Heart left ventricle (tissue), 13 donors: ENCODE results near the gene ARMS2.

ENCODE experiments used
- POLR2A ChIP-seq, 2 donors: fragments of 450-650 bp; IDR thresholded peaks; one replicate each; pipeline ENCODE4 v1.6.1; 2017; ENCODE audit warnings: antibody characterized with exemption in 2 of 2, mild to moderate bottlenecking in 2 of 2, moderate library complexity in 2 of 2
- TF ChIP-seq, protein P1 (sequence below), 12 donors: fragments of 200-600 bp; sonication (generic) in 4 of 12; IDR thresholded peaks; one replicate each; pipeline versions ENCODE4 v1.5.0 to v1.8.0; 2018 to 2022; ENCODE audit warnings: antibody characterized with exemption in 12 of 12, mild to moderate bottlenecking in 5 of 12
- donor health status: ischemic (EF 13 %, LVEDD 7.1; RV severe dilation, severe dysfunction).
- donor health status: DM: no; HTN: yes; CAD: no.
- donor health status: DM: no; HTN: no; CAD: no.
- donor health status: ischemic (EF 25% LVEDD 6.9; RV normal size, moderate dysfunction).
- donor health status: ischemic (EF 25% LVEDD 5.7; RV mildly dilated, moderate dysfunction).
- donor health status: ischemic (EF 35%, LVEDD 5.7; RV mildly dilated, moderate dysfunction).
- donor health status: nonischemic (EF 11% LVEDD 7.7; RV severe dilation, severe dysfunction).
- donor health status: DM: yes; HTN: yes; CAD: no.
- donor health status: PGD.
- donor health status: ischemic (EF 29% LVEDD 5.4; RV normal size, mild dysfunction).
- donor health status: nonischemic (EF 23%, LVEDD 6.1; RV moderate dilation, normal function).

DNA sequence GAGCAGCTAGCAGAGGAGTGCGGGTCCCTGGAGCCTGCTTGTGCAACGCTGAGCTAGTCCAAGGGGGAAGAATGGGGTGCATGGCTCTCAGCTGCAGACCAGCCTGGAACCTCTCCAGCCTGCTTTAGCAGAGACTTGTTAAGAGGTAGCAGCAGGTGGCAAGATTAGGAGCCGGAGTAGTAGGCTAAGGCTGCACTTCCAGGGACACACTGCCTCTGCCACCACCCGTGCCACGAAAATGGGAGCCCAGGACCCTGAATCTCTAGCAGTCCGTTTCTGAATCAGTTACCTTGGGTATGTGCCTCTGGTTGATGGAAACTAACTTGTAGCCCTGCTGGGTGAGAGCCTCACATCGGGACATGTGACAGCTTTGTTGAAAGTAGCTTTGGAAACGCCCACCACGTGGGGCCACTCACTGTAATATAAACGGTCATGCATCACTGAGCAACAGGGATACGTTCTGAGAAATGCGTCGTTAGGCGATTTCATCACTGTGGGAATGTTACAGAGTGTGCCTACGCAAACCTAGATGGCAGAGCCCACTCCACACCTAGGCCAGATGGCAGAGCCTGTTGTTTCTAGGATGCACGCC, 32.8 kb downstream of the ARMS2 start:
- TF ChIP-seq, protein P1, sequence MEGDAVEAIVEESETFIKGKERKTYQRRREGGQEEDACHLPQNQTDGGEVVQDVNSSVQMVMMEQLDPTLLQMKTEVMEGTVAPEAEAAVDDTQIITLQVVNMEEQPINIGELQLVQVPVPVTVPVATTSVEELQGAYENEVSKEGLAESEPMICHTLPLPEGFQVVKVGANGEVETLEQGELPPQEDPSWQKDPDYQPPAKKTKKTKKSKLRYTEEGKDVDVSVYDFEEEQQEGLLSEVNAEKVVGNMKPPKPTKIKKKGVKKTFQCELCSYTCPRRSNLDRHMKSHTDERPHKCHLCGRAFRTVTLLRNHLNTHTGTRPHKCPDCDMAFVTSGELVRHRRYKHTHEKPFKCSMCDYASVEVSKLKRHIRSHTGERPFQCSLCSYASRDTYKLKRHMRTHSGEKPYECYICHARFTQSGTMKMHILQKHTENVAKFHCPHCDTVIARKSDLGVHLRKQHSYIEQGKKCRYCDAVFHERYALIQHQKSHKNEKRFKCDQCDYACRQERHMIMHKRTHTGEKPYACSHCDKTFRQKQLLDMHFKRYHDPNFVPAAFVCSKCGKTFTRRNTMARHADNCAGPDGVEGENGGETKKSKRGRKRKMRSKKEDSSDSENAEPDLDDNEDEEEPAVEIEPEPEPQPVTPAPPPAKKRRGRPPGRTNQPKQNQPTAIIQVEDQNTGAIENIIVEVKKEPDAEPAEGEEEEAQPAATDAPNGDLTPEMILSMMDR (IDR thresholded peaks at IDR 0.05) = no peak
- TF ChIP-seq POLR2A (IDR thresholded peaks at IDR 0.05) = no peak
